Naive thymus-derived CD4-positive, alpha-beta T cell (primary cell): Measurements from ENCODE around the gene GRM4. TPM values are rescaled to one million over a fixed set of nuclear protein-coding genes. Genes with fewer than 3 reads are reported as not detected.
A peak's percentile ranks its signal among the peaks of the same experiment; 100 is the strongest.

ENCODE experiments used
- ATAC-seq: fragments of 150-1000 bp; cut with Tn5 transposase; 2 replicates; pipeline ENCODE4 v1.10.0; 2021; ENCODE audit warnings: mild to moderate bottlenecking, moderate library complexity
- CTCF ChIA-PET: fragments of 350-600 bp; sonication (Branson Sonifier 250); formaldehyde crosslinking; loops from one replicate; lab custom pipeline; 2021; ENCODE audit warnings: antibody characterized with exemption; lab: Charles Lee
- POLR2A ChIA-PET: fragments of 350-600 bp; sonication (Branson Sonifier 250); formaldehyde crosslinking; loops from one replicate; lab custom pipeline; 2021; ENCODE audit warnings: antibody characterized with exemption, inconsistent platforms; lab: Charles Lee
- DNase-seq, 9 donors: peaks; one replicate each; pipeline versions ENCODE4 v3.0.0 to v3.0.0-alpha.2; 2020 to 2022; ENCODE audit warnings: mixed read lengths in 1 of 9
- H3K27ac ChIP-seq: one replicate; pipeline ENCODE4 v1.7.0; 2013; ENCODE audit warnings: mild to moderate bottlenecking, low read depth, low read length, moderate library complexity
- H3K27me3 ChIP-seq, 2 donors: one replicate each; pipeline ENCODE4 v1.7.0; 2013; ENCODE audit warnings: low read length in 2 of 2, mild to moderate bottlenecking in 2 of 2, moderate library complexity in 2 of 2; ENCODE audit not compliant: control insufficient read depth in 2 of 2, insufficient read depth in 2 of 2
- H3K36me3 ChIP-seq, 3 experiments: 1 replicate in 2 of 3; 2 replicates in 1 of 3; pipeline ENCODE4 v1.7.0; 2013; ENCODE audit warnings: low read length in 3 of 3, mild to moderate bottlenecking in 3 of 3, moderate library complexity in 1 of 3; ENCODE audit not compliant: insufficient read depth in 3 of 3, control insufficient read depth in 2 of 3
- H3K4me1 ChIP-seq, 2 donors: one replicate each; pipeline ENCODE4 v1.7.0; 2013; ENCODE audit warnings: low read length in 2 of 2, mild to moderate bottlenecking in 2 of 2, moderate library complexity in 1 of 2; ENCODE audit not compliant: control insufficient read depth in 2 of 2, insufficient read depth in 2 of 2
- H3K4me3 ChIP-seq: 2 replicates; pipeline ENCODE4 v1.7.0; 2013; ENCODE audit warnings: mild to moderate bottlenecking, low read length
- H3K9me3 ChIP-seq, 3 experiments: 1 replicate in 2 of 3; 2 replicates in 1 of 3; pipeline ENCODE4 v1.7.0; 2013; ENCODE audit warnings: low read length in 3 of 3; ENCODE audit not compliant: control insufficient read depth in 2 of 3
- H3K27ac Mint-ChIP-seq, 9 donors: one replicate each; pipeline ENCODE4 v1.8.0; 2020 to 2022; ENCODE audit warnings: mixed read lengths in 9 of 9, mild to moderate bottlenecking in 8 of 9, moderate library complexity in 5 of 9, inconsistent platforms in 2 of 9
- H3K27me3 Mint-ChIP-seq, 5 donors: one replicate each; pipeline ENCODE4 v1.8.0; 2021 to 2022; ENCODE audit warnings: mixed read lengths in 5 of 5, mild to moderate bottlenecking in 1 of 5
- H3K36me3 Mint-ChIP-seq, 5 donors: one replicate each; pipeline ENCODE4 v1.8.0; 2020 to 2022; ENCODE audit warnings: mixed read lengths in 5 of 5, mild to moderate bottlenecking in 3 of 5, inconsistent platforms in 1 of 5
- H3K4me1 Mint-ChIP-seq, 7 donors: one replicate each; pipeline ENCODE4 v1.8.0; 2020 to 2022; ENCODE audit warnings: mixed read lengths in 7 of 7, mild to moderate bottlenecking in 3 of 7, inconsistent platforms in 1 of 7
- H3K4me3 Mint-ChIP-seq, 10 donors: one replicate each; pipeline ENCODE4 v1.8.0; 2020 to 2022; ENCODE audit warnings: mild to moderate bottlenecking in 10 of 10, mixed read lengths in 10 of 10, moderate library complexity in 6 of 10, inconsistent platforms in 2 of 10
- H3K9me3 Mint-ChIP-seq, 11 donors: one replicate each; pipeline ENCODE4 v1.8.0; 2020 to 2022; ENCODE audit warnings: mixed read lengths in 11 of 11, mild to moderate bottlenecking in 4 of 11, inconsistent platforms in 1 of 11, moderate library complexity in 1 of 11
- intact Hi-C, 2 donors: fragments of 100-400 bp; cut with micrococcal nuclease; formaldehyde crosslinking; loops; one replicate each; pipeline ENCODE4 v1.15.1; 2023
- polyA plus RNA-seq, 2 donors: library from polyadenylated mRNA; unstranded; fragments of 300-500 nt; fragmentation: Illumina TruSeq; gene quantifications; one replicate each; pipeline ENCODE4 v1.2.3, GENCODE V29; 2021
- total RNA-seq, 6 experiments: library from RNA in 5 of 6; stranded (reverse) in 5 of 6; gene quantifications; 1 replicate in 5 of 6; 2 replicates in 1 of 6; pipeline ENCODE4 v1.2.3 and lab custom pipeline; 2021 to 2026

The GRM4 gene
- total and polyA plus RNA-seq, 7 experiments from 2014 or later: not detected

DNA sequence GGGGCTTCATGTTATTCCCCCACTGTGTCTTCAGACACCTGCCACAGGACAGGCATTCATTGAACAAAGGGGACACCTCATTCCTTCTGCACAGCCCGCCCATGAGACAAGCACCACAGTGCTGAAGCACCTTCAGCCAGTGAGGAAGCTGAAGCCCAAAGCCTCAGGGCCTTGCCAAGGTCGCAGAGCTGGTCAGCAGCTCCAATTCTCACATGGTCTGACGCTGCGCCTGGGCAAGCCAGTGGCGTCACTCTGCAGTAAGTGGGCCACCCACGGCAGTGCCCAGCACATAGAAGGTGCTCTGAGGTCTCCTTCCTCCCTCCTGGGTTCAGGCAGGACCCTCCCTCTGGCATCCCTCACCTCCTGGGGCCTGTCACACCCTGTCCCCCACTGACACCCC is 43.2 kb downstream of the GRM4 start:
- Mint-ChIP-seq H3K9me3 (no peaks in the 10 kb centered on the region), H3K27ac (no peak overlapping the region), H3K36me3 (peaks cover 0 to 3% (median 0%) of the 10 kb centered on the region in 5 donors), H3K27me3 (peaks cover 0 to 14% (median 0%) of the 10 kb centered on the region in 5 donors), H3K4me3 (no peak overlapping the region), H3K4me1 (no peaks in the 10 kb centered on the region)
- Histone ChIP-seq H3K27ac (no peak overlapping the region), H3K9me3 (no peaks in the 10 kb centered on the region), H3K27me3 (no peaks in the 10 kb centered on the region), H3K4me1 (no peaks in the 10 kb centered on the region), H3K36me3 (no peaks in the 10 kb centered on the region), H3K4me3 (no peak overlapping the region)
- ATAC-seq (no peak), DNase-seq (no peak)
- ChIA-PET CTCF (interaction anchor here (0.8 kb wide), 1 partner anchor 1098 kb away, joined by 3 read pairs; no protein-coding TSS in a partner anchor), POLR2A (no interaction called here)
- intact Hi-C loops: no loop called here

DNA sequence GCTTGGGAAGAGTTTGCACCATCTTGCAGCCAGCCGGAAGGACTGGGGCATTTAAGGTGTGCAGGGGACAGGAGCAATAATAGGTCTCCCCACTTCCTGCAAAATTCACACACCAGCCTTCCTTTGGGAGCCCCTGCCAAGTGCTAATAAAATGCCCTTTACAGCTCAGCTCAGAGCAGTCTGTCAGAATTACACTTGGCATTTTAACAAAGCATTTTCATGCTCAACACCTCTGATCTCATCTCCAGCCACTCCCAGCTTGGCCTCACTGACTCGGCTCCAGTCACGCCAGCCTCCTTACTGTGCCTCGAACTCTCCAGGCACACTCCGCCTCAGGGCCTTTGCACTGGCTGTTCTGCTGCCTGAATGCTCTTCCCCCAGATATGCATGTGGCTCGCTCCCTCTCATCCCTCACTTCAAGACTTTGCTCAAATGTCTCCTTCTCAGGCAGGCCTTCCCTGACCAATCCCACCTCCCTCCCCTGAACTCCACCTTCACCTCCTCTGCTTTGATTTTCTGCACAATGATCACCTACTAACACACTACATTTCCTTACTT is 43.7 kb downstream of the GRM4 start:
- Histone ChIP-seq H3K4me1 (no peaks in the 10 kb centered on the region), H3K4me3 (no peak overlapping the region), H3K36me3 (no peaks in the 10 kb centered on the region), H3K27me3 (no peaks in the 10 kb centered on the region), H3K27ac (no peak overlapping the region), H3K9me3 (no peaks in the 10 kb centered on the region)
- CTCF ChIA-PET: interaction anchor here (0.8 kb wide), 1 partner anchor 1098 kb away, joined by 3 read pairs; no protein-coding TSS in a partner anchor
- no peak overlapping the region for H3K27ac Mint-ChIP-seq
- no peaks in the 10 kb centered on the region for H3K9me3 Mint-ChIP-seq
- H3K4me3 Mint-ChIP-seq: no peak overlapping the region
- H3K36me3 Mint-ChIP-seq: peaks cover 0 to 3% (median 0%) of the 10 kb centered on the region in 5 donors
- intact Hi-C loops: no loop called here
- ATAC-seq (no peak), DNase-seq (no peak)
- H3K4me1 Mint-ChIP-seq: no peaks in the 10 kb centered on the region
- POLR2A ChIA-PET: no interaction called here
- peaks cover 0 to 11% (median under 1%) of the 10 kb centered on the region in 5 donors for H3K27me3 Mint-ChIP-seq

GRCh38 chr6:34100788-34101187 is 45.1 kb downstream of the GRM4 start:
- no peak overlapping the region for H3K27ac Mint-ChIP-seq
- peaks cover 4 to 21% (median 10%) of the 10 kb centered on the region in 5 donors for H3K27me3 Mint-ChIP-seq
- ChIA-PET POLR2A (interaction anchor here (1.1 kb wide), 1 partner anchor 895 kb away, joined by 4 read pairs; no protein-coding TSS in a partner anchor), CTCF (no interaction called here)
- no peak overlapping the region for H3K4me3 ChIP-seq
- no peak for ATAC-seq
- DNase-seq: no peak
- peaks cover 0 to 2% (median 0%) of the 10 kb centered on the region in 11 donors for H3K9me3 Mint-ChIP-seq
- H3K36me3 ChIP-seq: no peaks in the 10 kb centered on the region
- no peaks in the 10 kb centered on the region for H3K4me1 ChIP-seq
- H3K27ac ChIP-seq: no peak overlapping the region
- H3K27me3 ChIP-seq: no peaks in the 10 kb centered on the region
- no peak overlapping the region for H3K4me3 Mint-ChIP-seq
- H3K9me3 ChIP-seq: no peaks in the 10 kb centered on the region
- H3K4me1 Mint-ChIP-seq: no peaks in the 10 kb centered on the region
- peaks cover 0 to 3% (median 0%) of the 10 kb centered on the region in 5 donors for H3K36me3 Mint-ChIP-seq
- intact Hi-C loops: no loop called here

DNA sequence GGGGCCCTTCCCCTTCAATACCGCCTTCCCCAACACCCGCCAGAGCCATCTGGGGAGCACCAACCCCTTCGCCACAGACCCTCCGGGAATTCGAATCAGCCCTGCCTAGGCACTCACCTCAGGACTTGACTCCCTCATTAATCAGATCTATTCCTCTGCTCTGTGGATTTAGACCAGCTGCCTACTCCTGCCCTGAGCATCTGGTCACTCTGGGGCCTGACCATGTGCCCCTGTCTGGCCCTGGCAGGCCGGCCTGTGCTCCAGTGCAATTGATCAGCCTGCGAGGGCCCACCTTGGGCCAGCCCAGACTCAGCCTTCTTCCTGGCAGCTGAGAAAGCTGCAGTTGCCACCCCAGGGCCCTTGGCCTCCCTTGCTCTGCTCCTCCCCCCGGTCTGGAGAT is 46.0 kb downstream of the GRM4 start:
- Mint-ChIP-seq H3K9me3 (peaks cover 0 to 2% (median 0%) of the 10 kb centered on the region in 11 donors), H3K27me3 (peaks cover 8 to 29% (median 19%) of the 10 kb centered on the region in 5 donors), H3K36me3 (peaks cover 0 to 3% (median 0%) of the 10 kb centered on the region in 5 donors), H3K4me1 (no peaks in the 10 kb centered on the region), H3K27ac (no peak overlapping the region), H3K4me3 (no peak overlapping the region)
- no peaks in the 10 kb centered on the region for H3K36me3 ChIP-seq
- ChIA-PET CTCF (no interaction called here), POLR2A (no interaction called here)
- no peaks in the 10 kb centered on the region for H3K27me3 ChIP-seq
- no peaks in the 10 kb centered on the region for H3K4me1 ChIP-seq
- intact Hi-C loops: no loop called here
- DNase-seq: no peak
- no peak overlapping the region for H3K27ac ChIP-seq
- no peaks in the 10 kb centered on the region for H3K9me3 ChIP-seq
- ATAC-seq: no peak
- no peak overlapping the region for H3K4me3 ChIP-seq

- Histone ChIP-seq H3K36me3 (no peaks in the 10 kb centered on the region), H3K27ac (no peak overlapping the region), H3K9me3 (no peaks in the 10 kb centered on the region), H3K27me3 (no peaks in the 10 kb centered on the region), H3K4me1 (no peaks in the 10 kb centered on the region), H3K4me3 (no peak overlapping the region)
- no peak for DNase-seq
- H3K9me3 Mint-ChIP-seq: peaks cover 0 to 3% (median 0%) of the 10 kb centered on the region in 11 donors
- H3K4me3 Mint-ChIP-seq: no peak overlapping the region
- no peaks in the 10 kb centered on the region for H3K4me1 Mint-ChIP-seq
- H3K36me3 Mint-ChIP-seq: peaks cover 0 to 3% (median 0%) of the 10 kb centered on the region in 5 donors
- H3K27me3 Mint-ChIP-seq: peaks cover 15 to 40% (median 23%) of the 10 kb centered on the region in 5 donors
- intact Hi-C loops: no loop called here
- ChIA-PET CTCF (no interaction called here), POLR2A (interaction anchor here (0.6 kb wide), 1 partner anchor 944 kb away, joined by 3 read pairs; no protein-coding TSS in a partner anchor)
- ATAC-seq: no peak
- H3K27ac Mint-ChIP-seq: peak overlapping the region in 1 of 9 donors; percentile 50
These were observed 47.6 kb downstream of the GRM4 start for GRCh38 chr6:34098045-34098936.

- DNase-seq: no peak
- H3K36me3 Mint-ChIP-seq: peaks cover 0 to 3% (median 0%) of the 10 kb centered on the region in 5 donors
- no peaks in the 10 kb centered on the region for H3K4me1 Mint-ChIP-seq
- ATAC-seq: no peak
- no peak overlapping the region for H3K4me3 Mint-ChIP-seq
- no peak overlapping the region for H3K27ac ChIP-seq
- no peak overlapping the region for H3K27ac Mint-ChIP-seq
- H3K36me3 ChIP-seq: no peaks in the 10 kb centered on the region
- H3K9me3 ChIP-seq: no peaks in the 10 kb centered on the region
- no peaks in the 10 kb centered on the region for H3K27me3 ChIP-seq
- ChIA-PET POLR2A (no interaction called here), CTCF (no interaction called here)
- H3K4me3 ChIP-seq: no peak overlapping the region
- H3K4me1 ChIP-seq: no peaks in the 10 kb centered on the region
- H3K9me3 Mint-ChIP-seq: peaks cover 0 to 4% (median 0%) of the 10 kb centered on the region in 11 donors
- H3K27me3 Mint-ChIP-seq: peaks cover 15 to 45% (median 23%) of the 10 kb centered on the region in 5 donors
- intact Hi-C loops: no loop called here
These were observed 49.1 kb downstream of the GRM4 start for GRCh38 chr6:34096814-34097213.
